Esophagus muscularis mucosa (tissue), 3 donors: Measurements from ENCODE around the gene MTG1.

Experiments
- POLR2A ChIP-seq: fragments of 450-650 bp; IDR thresholded peaks from one replicate; pipeline ENCODE4 v1.6.1; 2017; ENCODE audit warnings: antibody characterized with exemption, moderate library complexity, mild to moderate bottlenecking, low read depth
- POLR2AphosphoS5 ChIP-seq, 2 donors: sonication (generic); formaldehyde crosslinking; IDR thresholded peaks; one replicate each; pipeline ENCODE4 v1.6.1; 2017; ENCODE audit warnings: antibody characterized with exemption in 2 of 2
- TF ChIP-seq, protein P1 (sequence below), 3 experiments: fragments of 200-600 bp in 2 of 3; fragments of 450-650 bp in 1 of 3; sonication (generic) in 2 of 3; IDR thresholded peaks; one replicate each; pipeline ENCODE4 v1.5.1; 2017 to 2019; ENCODE audit warnings: antibody characterized with exemption in 3 of 3, mild to moderate bottlenecking in 2 of 3, moderate library complexity in 1 of 3

DNA sequence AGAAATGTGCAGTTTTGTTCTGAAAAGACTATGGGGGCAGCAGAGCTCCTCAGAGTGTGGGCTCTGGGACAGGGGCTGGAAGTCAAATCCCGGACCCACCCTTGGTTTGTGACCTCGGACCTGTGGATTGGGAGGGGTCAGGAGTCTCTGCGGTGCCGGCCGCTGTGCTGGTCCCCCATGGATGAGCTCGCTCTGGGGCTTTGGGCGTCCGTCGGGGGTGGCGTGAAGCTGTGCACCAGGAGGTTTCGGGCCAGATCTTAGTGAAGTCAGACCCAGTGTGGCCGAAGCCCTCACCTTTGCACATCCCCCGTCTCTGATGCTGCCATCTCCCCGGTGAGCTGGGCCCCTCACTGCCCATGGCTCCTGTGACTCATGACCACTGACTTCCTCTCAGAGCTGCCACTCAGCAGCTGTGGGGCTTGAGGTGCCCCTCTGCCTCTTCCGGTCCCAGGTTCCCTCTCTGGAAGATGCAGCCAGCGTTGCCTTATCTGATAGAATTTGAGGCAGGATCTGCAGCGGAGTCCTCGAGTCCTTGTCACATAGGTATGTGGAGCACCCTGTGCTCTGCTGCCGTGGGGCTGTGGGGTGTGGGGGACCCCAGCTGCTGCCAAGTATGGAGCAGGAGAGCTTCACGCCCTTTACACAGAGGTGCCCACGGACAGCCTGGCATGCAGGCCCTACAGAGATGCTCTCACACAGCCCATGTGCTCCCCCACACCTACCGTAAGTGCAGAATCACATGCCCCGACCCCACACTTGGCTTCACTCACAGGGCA is 48.4 kb downstream of the MTG1 start:
- TF ChIP-seq, protein P1, sequence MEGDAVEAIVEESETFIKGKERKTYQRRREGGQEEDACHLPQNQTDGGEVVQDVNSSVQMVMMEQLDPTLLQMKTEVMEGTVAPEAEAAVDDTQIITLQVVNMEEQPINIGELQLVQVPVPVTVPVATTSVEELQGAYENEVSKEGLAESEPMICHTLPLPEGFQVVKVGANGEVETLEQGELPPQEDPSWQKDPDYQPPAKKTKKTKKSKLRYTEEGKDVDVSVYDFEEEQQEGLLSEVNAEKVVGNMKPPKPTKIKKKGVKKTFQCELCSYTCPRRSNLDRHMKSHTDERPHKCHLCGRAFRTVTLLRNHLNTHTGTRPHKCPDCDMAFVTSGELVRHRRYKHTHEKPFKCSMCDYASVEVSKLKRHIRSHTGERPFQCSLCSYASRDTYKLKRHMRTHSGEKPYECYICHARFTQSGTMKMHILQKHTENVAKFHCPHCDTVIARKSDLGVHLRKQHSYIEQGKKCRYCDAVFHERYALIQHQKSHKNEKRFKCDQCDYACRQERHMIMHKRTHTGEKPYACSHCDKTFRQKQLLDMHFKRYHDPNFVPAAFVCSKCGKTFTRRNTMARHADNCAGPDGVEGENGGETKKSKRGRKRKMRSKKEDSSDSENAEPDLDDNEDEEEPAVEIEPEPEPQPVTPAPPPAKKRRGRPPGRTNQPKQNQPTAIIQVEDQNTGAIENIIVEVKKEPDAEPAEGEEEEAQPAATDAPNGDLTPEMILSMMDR (IDR thresholded peaks at IDR 0.05): no peak
- no peak for TF ChIP-seq POLR2A
- TF ChIP-seq POLR2AphosphoS5 (IDR thresholded peaks at IDR 0.05): no peak
